Caco-2 (cell line): ENCODE measurements around the gene CAPN2. TPM values are rescaled to one million over a fixed set of nuclear protein-coding genes. Genes with fewer than 3 reads are reported as not detected.

Experiments used
- BruUV-seq: library from RNA; stranded (reverse); fragments of 400-500 nt; replicated peaks from 2 replicates; lab custom pipeline; 2021; lab: Mats Ljungman, UMichigan
- CTCF ChIA-PET: fragments of 300-600 bp; sonication (Branson Sonifier 250); formaldehyde crosslinking; loops from one replicate; lab custom pipeline; 2022; ENCODE audit warnings: antibody characterized with exemption; lab: Charles Lee
- POLR2A ChIA-PET: fragments of 300-600 bp; sonication (Branson Sonifier 250); formaldehyde crosslinking; loops from one replicate; lab custom pipeline; 2022; ENCODE audit warnings: antibody characterized with exemption; lab: Charles Lee
- DNase-seq, 2 experiments: peaks; one replicate each; pipeline versions ENCODE4 v3.0.0 to v3.0.0-alpha.2; 2020 to 2022
- H3K27me3 ChIP-seq: replicated peaks from 2 replicates; pipeline ENCODE4 v1.6.0; 2011; ENCODE audit warnings: low read length; ENCODE audit not compliant: control insufficient read depth, insufficient read depth
- H3K36me3 ChIP-seq: 2 replicates; pipeline ENCODE4 v1.5.1; 2011; ENCODE audit warnings: low read length; ENCODE audit not compliant: control insufficient read depth, insufficient read depth
- H3K4me1 ChIP-seq: fragments of 250-450 bp; sonication (Bioruptor Pico); 2 replicates; pipeline ENCODE4 v1.5.1; 2020; ENCODE audit warnings: mild to moderate bottlenecking
- H3K4me3 ChIP-seq: 2 replicates; pipeline ENCODE4 v1.5.1; 2011; ENCODE audit warnings: low read depth, mild to moderate bottlenecking, control low read depth, low read length
- H3K9me3 ChIP-seq: fragments of 250-450 bp; sonication (Bioruptor Pico); 2 replicates; pipeline ENCODE4 v1.5.1; 2020; ENCODE audit warnings: mild to moderate bottlenecking, moderate library complexity
- H3K27ac Mint-ChIP-seq: one replicate; pipeline ENCODE4 v1.8.0; 2022; ENCODE audit warnings: mixed read lengths; ENCODE audit not compliant: unreplicated experiment
- H3K27me3 Mint-ChIP-seq: one replicate; pipeline ENCODE4 v1.8.0; 2022; ENCODE audit warnings: mixed read lengths; ENCODE audit not compliant: insufficient read depth, unreplicated experiment
- H3K36me3 Mint-ChIP-seq: one replicate; pipeline ENCODE4 v1.8.0; 2022; ENCODE audit warnings: mild to moderate bottlenecking, mixed read lengths; ENCODE audit not compliant: insufficient read depth, unreplicated experiment
- H3K4me1 Mint-ChIP-seq: one replicate; pipeline ENCODE4 v1.8.0; 2022; ENCODE audit warnings: low read depth, mixed read lengths; ENCODE audit not compliant: unreplicated experiment
- H3K4me3 Mint-ChIP-seq: one replicate; pipeline ENCODE4 v1.8.0; 2022; ENCODE audit warnings: mild to moderate bottlenecking, moderate library complexity, mixed read lengths; ENCODE audit not compliant: unreplicated experiment
- H3K9me3 Mint-ChIP-seq: one replicate; pipeline ENCODE4 v1.8.0; 2022; ENCODE audit warnings: mixed read lengths; ENCODE audit not compliant: unreplicated experiment
- intact Hi-C: fragments of 100-400 bp; cut with micrococcal nuclease; formaldehyde crosslinking; loops from one replicate; pipeline ENCODE4 v1.10.0; 2022; ENCODE audit not compliant: unreplicated experiment
- total RNA-seq: library from RNA; stranded (reverse); gene quantifications from 2 replicates; pipeline ENCODE4 v1.2.3, GENCODE V29; 2022
- TF ChIP-seq, protein P1 (sequence below), 2 experiments: fragments of 200-600 bp in 1 of 2; IDR thresholded peaks; 1 replicate in 1 of 2; 2 replicates in 1 of 2; pipeline versions ENCODE4 v1.5.1 to v1.8.0; 2011 to 2022; ENCODE audit warnings: antibody characterized with exemption in 1 of 2, control low read depth in 1 of 2, inconsistent platforms in 1 of 2, low read depth in 1 of 2, low read length in 1 of 2, mild to moderate bottlenecking in 1 of 2, moderate library complexity in 1 of 2; ENCODE audit not compliant: insufficient read depth in 1 of 2, severe bottlenecking in 1 of 2, unreplicated experiment in 1 of 2

Gene CAPN2
- total RNA-seq, 1 experiment from 2014 or later: 157 TPM

DNA sequence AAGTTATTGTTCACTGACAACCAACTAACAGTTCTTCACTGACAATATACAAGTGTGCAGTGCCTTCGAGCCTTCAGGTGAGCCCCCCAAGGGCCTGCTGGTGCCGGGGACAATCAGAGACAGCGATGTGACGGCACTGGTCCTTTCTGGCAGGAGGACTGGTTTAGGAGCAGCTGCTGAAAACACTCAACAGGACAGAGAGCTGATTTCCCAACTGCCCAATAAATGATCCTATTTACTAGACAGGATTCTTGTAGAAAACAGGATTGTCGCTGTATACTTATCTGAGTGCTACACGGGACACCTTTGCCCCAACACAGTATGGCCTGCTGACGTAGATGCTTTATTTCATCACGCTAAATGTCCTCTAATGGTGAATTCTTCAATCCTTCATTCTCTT is 68.0 kb downstream of the CAPN2 start:
- H3K4me1 ChIP-seq: peaks cover 25% of the 10 kb centered on the region
- H3K9me3 ChIP-seq: no peaks in the 10 kb centered on the region
- POLR2A ChIA-PET: no interaction called here
- Mint-ChIP-seq H3K36me3 (peaks cover 71% of the 10 kb centered on the region), H3K27ac (no peak overlapping the region), H3K9me3 (no peaks in the 10 kb centered on the region), H3K4me3 (no peak overlapping the region), H3K27me3 (no peaks in the 10 kb centered on the region), H3K4me1 (peaks cover 21% of the 10 kb centered on the region)
- TSS peak; percentile 59 for BruUV-seq
- H3K27me3 ChIP-seq: no peaks in the 10 kb centered on the region
- TF ChIP-seq, protein P1, sequence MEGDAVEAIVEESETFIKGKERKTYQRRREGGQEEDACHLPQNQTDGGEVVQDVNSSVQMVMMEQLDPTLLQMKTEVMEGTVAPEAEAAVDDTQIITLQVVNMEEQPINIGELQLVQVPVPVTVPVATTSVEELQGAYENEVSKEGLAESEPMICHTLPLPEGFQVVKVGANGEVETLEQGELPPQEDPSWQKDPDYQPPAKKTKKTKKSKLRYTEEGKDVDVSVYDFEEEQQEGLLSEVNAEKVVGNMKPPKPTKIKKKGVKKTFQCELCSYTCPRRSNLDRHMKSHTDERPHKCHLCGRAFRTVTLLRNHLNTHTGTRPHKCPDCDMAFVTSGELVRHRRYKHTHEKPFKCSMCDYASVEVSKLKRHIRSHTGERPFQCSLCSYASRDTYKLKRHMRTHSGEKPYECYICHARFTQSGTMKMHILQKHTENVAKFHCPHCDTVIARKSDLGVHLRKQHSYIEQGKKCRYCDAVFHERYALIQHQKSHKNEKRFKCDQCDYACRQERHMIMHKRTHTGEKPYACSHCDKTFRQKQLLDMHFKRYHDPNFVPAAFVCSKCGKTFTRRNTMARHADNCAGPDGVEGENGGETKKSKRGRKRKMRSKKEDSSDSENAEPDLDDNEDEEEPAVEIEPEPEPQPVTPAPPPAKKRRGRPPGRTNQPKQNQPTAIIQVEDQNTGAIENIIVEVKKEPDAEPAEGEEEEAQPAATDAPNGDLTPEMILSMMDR (IDR thresholded peaks at IDR 0.05; ENCODE audit: insufficient read depth in 1 of 2, low read depth in 1 of 2, low read length in 1 of 2, severe bottlenecking in 1 of 2, unreplicated experiment in 1 of 2): no peak
- peaks cover 9% of the 10 kb centered on the region for H3K36me3 ChIP-seq
- intact Hi-C loops: no loop called here
- H3K4me3 ChIP-seq: no peak overlapping the region
- DNase-seq: no peak
- CTCF ChIA-PET: no interaction called here

DNA sequence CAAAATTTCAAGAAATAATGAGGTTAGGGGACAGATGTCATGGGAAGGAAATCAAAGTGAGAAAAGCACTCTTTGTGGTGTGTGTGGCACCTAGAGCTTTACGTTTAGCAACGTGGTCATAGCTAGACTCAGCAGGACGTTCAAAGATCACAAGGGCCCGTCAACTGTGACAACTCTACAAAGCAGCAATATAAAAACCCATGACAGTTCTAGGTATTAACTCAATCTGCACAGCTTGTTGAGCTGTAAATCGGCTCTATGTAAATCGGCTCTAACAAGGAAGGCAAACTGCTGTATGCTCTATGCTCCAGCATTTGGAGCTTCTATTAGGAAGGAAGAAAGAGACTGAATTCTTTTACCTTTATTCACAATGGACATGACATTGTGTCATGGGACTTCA is 68.6 kb downstream of the CAPN2 start:
- intact Hi-C loops: no loop called here
- ChIA-PET CTCF (no interaction called here), POLR2A (no interaction called here)

DNA sequence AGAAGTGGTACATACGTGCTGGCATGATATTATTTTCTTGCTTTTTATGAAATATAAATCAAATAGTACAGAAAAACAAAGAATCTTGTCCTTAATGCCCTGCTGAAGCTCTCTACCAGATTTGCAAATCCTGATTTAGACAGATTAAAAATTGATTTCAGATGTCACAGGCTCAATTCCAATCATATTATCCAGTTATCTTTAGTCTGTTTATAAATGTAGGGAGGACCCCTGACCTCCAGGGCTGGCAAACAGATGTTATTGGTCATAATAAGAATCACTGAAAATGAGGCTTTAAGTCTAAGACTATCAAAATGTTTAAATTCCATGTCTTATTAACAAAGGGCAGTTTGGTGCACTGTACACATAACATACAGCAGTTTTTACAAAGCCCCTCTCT is 71.3 kb downstream of the CAPN2 start:
- TF ChIP-seq, protein P1 (IDR thresholded peaks at IDR 0.05; ENCODE audit: insufficient read depth in 1 of 2, low read depth in 1 of 2, low read length in 1 of 2, severe bottlenecking in 1 of 2, unreplicated experiment in 1 of 2): no peak
- H3K27ac Mint-ChIP-seq: no peak overlapping the region
- Histone ChIP-seq H3K27me3 (no peaks in the 10 kb centered on the region), H3K36me3 (peaks cover 4% of the 10 kb centered on the region), H3K4me3 (no peak overlapping the region), H3K9me3 (no peaks in the 10 kb centered on the region), H3K4me1 (no peaks in the 10 kb centered on the region)
- POLR2A ChIA-PET: no interaction called here
- H3K9me3 Mint-ChIP-seq: no peaks in the 10 kb centered on the region
- BruUV-seq: no TSS peak
- intact Hi-C loops: no loop called here
- DNase-seq: no peak
- no peaks in the 10 kb centered on the region for H3K27me3 Mint-ChIP-seq
- H3K4me3 Mint-ChIP-seq: no peak overlapping the region
- peaks cover 75% of the 10 kb centered on the region for H3K36me3 Mint-ChIP-seq
- H3K4me1 Mint-ChIP-seq: no peaks in the 10 kb centered on the region
- CTCF ChIA-PET: no interaction called here

More for the DNA sequence above, 68.6 kb downstream of the CAPN2 start:
- Histone ChIP-seq H3K36me3 (peaks cover 9% of the 10 kb centered on the region), H3K9me3 (no peaks in the 10 kb centered on the region), H3K27me3 (no peaks in the 10 kb centered on the region), H3K4me3 (no peak overlapping the region), H3K4me1 (peaks cover 18% of the 10 kb centered on the region)
- Mint-ChIP-seq H3K9me3 (no peaks in the 10 kb centered on the region), H3K4me3 (no peak overlapping the region), H3K27ac (no peak overlapping the region), H3K27me3 (no peaks in the 10 kb centered on the region), H3K4me1 (peaks cover 18% of the 10 kb centered on the region), H3K36me3 (peaks cover 71% of the 10 kb centered on the region)
- TF ChIP-seq, protein P1 (IDR thresholded peaks at IDR 0.05; ENCODE audit: insufficient read depth in 1 of 2, low read depth in 1 of 2, low read length in 1 of 2, severe bottlenecking in 1 of 2, unreplicated experiment in 1 of 2): no peak
- BruUV-seq: no TSS peak
- no peak for DNase-seq
